Measurements from ENCODE around the gene TBC1D17.

DNA sequence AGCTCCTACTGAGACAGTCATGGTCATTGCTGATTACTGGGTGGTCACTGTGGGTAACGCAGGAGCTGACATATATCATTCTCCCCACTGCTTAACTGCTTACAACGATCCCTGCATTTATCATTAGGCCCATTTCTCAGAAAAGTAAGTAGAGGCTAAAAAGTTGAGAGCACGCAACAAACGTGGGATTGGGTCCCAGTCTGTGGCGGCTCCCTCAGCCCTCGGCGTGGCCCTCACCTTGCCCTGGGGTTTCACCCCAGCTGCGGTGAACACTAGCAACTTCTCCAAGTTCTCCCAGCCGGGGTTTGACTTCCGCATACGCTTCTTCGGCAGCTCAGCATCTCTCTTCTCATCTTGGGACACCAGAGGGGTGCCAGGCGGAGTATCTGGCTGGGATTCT is 12.6 kb upstream of the TBC1D17 start:
- TF ChIP-seq CTCF (IDR thresholded peaks at IDR 0.05) (no peak), POLR2A (IDR thresholded peaks at IDR 0.05) (no peak)
